HEK293 (cell line): ENCODE data around the gene ARNT2.

Source experiments
- CTCF ChIA-PET: fragments of 350-600 bp; formaldehyde crosslinking; extraction: SDS; loops from one replicate; lab custom pipeline; 2021; ENCODE audit warnings: antibody characterized with exemption; lab: Yijun Ruan, JAX
- POLR2A ChIA-PET: fragments of 300-600 bp; formaldehyde crosslinking; extraction: SDS; loops from one replicate; lab custom pipeline; 2020; ENCODE audit warnings: antibody characterized with exemption, inconsistent platforms; lab: Yijun Ruan, JAX
- H3K27ac ChIP-seq: fragments of 200-500 bp; sonication (Bioruptor generic); 2 replicates; pipeline ENCODE4 v1.5.1; 2014; ENCODE audit warnings: low read depth, low read length, control low read depth, inconsistent platforms; ENCODE audit errors: extremely low read depth
- H3K36me3 ChIP-seq, 2 experiments: fragments of 200-500 bp in 1 of 2; sonication (Bioruptor generic) in 1 of 2; 1 replicate in 1 of 2; 2 replicates in 1 of 2; pipeline ENCODE4 v1.5.1; 2014 to 2017; ENCODE audit warnings: inconsistent platforms in 2 of 2, low read length in 2 of 2; ENCODE audit not compliant: control insufficient read depth in 2 of 2, insufficient read depth in 1 of 2
- H3K4me1 ChIP-seq: fragments of 200-500 bp; sonication (Bioruptor generic); 2 replicates; pipeline ENCODE4 v1.5.1; 2014; ENCODE audit warnings: mild to moderate bottlenecking, low read length, inconsistent platforms; ENCODE audit not compliant: control insufficient read depth, insufficient read depth
- H3K4me3 ChIP-seq: 2 replicates; pipeline ENCODE4 v1.5.1; 2011; ENCODE audit warnings: low read depth, mild to moderate bottlenecking, control low read depth, low read length, moderate library complexity
- H3K9me3 ChIP-seq: fragments of 200-500 bp; sonication (Bioruptor generic); 2 replicates; pipeline ENCODE4 v1.5.1; 2014; ENCODE audit warnings: low read depth, low read length, inconsistent platforms; ENCODE audit not compliant: control insufficient read depth, insufficient read depth
- GLI2 ChIP-seq: fragments of 450-650 bp; formaldehyde crosslinking; IDR thresholded peaks from 2 replicates; pipeline ENCODE4; 2017; ENCODE audit warnings: missing biosample characterization, missing genetic modification characterization, low read depth, borderline replicate concordance
- HOXC10 ChIP-seq: sonication (generic); formaldehyde crosslinking; IDR thresholded peaks from 2 replicates; pipeline ENCODE4 v1.8.1; 2023; ENCODE audit warnings: mild to moderate bottlenecking, missing genetic modification reagents
- KLF10 ChIP-seq: fragments of 450-650 bp; IDR thresholded peaks from 2 replicates; pipeline ENCODE4 v1.5.1; 2018; ENCODE audit warnings: missing biosample characterization, mild to moderate bottlenecking, missing genetic modification characterization
- KLF9 ChIP-seq: fragments of 450-650 bp; formaldehyde crosslinking; IDR thresholded peaks from 2 replicates; pipeline ENCODE4 v1.5.1; 2016; ENCODE audit warnings: missing biosample characterization, missing genetic modification characterization, low read depth
- PRDM10 ChIP-seq: fragments of 450-650 bp; formaldehyde crosslinking; IDR thresholded peaks from 2 replicates; pipeline ENCODE4 v1.5.1; 2016; ENCODE audit warnings: missing biosample characterization, missing genetic modification characterization
- SP2 ChIP-seq: fragments of 450-650 bp; formaldehyde crosslinking; IDR thresholded peaks from 2 replicates; pipeline ENCODE4 v1.5.1; 2016; ENCODE audit warnings: missing biosample characterization, missing genetic modification characterization
- YY1 ChIP-seq: fragments of 450-650 bp; formaldehyde crosslinking; IDR thresholded peaks from 2 replicates; pipeline ENCODE4 v1.5.1; 2018; ENCODE audit warnings: missing biosample characterization, missing genetic modification characterization
- YY2 ChIP-seq: fragments of 450-650 bp; formaldehyde crosslinking; IDR thresholded peaks from 2 replicates; pipeline ENCODE4 v1.5.1; 2016; ENCODE audit warnings: missing biosample characterization, missing genetic modification characterization
- ZBTB6 ChIP-seq: fragments of 450-650 bp; formaldehyde crosslinking; IDR thresholded peaks from 2 replicates; pipeline ENCODE4 v1.5.1; 2017; ENCODE audit warnings: missing biosample characterization, missing genetic modification characterization
- ZNF114 ChIP-seq: fragments of 450-650 bp; formaldehyde crosslinking; IDR thresholded peaks from 2 replicates; pipeline ENCODE4 v1.5.0; 2017; ENCODE audit warnings: missing biosample characterization, missing genetic modification characterization
- ZNF133 ChIP-seq: fragments of 450-650 bp; formaldehyde crosslinking; IDR thresholded peaks from 2 replicates; pipeline ENCODE4 v1.5.1; 2016; ENCODE audit warnings: missing biosample characterization, missing genetic modification characterization
- ZNF174 ChIP-seq: fragments of 450-650 bp; formaldehyde crosslinking; IDR thresholded peaks from 2 replicates; pipeline ENCODE4 v1.5.0; 2017; ENCODE audit warnings: missing biosample characterization, mild to moderate bottlenecking, missing genetic modification characterization
- ZNF175 ChIP-seq: fragments of 450-650 bp; formaldehyde crosslinking; IDR thresholded peaks from 2 replicates; pipeline ENCODE4 v1.5.1; 2016; ENCODE audit warnings: missing biosample characterization, missing genetic modification characterization
- ZNF19 ChIP-seq: fragments of 450-650 bp; formaldehyde crosslinking; IDR thresholded peaks from 2 replicates; pipeline ENCODE4; 2016; ENCODE audit warnings: missing biosample characterization, missing genetic modification characterization, low read depth
- ZNF2 ChIP-seq: fragments of 450-650 bp; formaldehyde crosslinking; IDR thresholded peaks from 2 replicates; pipeline ENCODE4 v1.5.1; 2016; ENCODE audit warnings: missing biosample characterization, missing genetic modification characterization
- ZNF221 ChIP-seq: fragments of 450-650 bp; formaldehyde crosslinking; IDR thresholded peaks from 2 replicates; pipeline ENCODE4 v1.5.1; 2017; ENCODE audit warnings: missing biosample characterization, missing genetic modification characterization, borderline replicate concordance
- ZNF248 ChIP-seq: fragments of 450-650 bp; formaldehyde crosslinking; IDR thresholded peaks from 2 replicates; pipeline ENCODE4 v1.5.1; 2017; ENCODE audit warnings: missing biosample characterization, missing genetic modification characterization
- ZNF335 ChIP-seq: fragments of 450-650 bp; formaldehyde crosslinking; conservative IDR thresholded peaks from 2 replicates; pipeline ENCODE4 v1.5.1; 2016; ENCODE audit warnings: missing biosample characterization, missing genetic modification characterization
- ZNF391 ChIP-seq: fragments of 450-650 bp; formaldehyde crosslinking; IDR thresholded peaks from 2 replicates; pipeline ENCODE4 v1.5.1; 2016; ENCODE audit warnings: low read depth, missing biosample characterization, missing genetic modification characterization, borderline replicate concordance
- ZNF449 ChIP-seq: fragments of 450-650 bp; formaldehyde crosslinking; IDR thresholded peaks from 2 replicates; pipeline ENCODE4 v1.5.1; 2017; ENCODE audit warnings: missing biosample characterization, mild to moderate bottlenecking, missing genetic modification characterization, moderate library complexity
- ZNF501 ChIP-seq: fragments of 450-650 bp; formaldehyde crosslinking; IDR thresholded peaks from 2 replicates; pipeline ENCODE4 v1.5.1; 2016; ENCODE audit warnings: missing biosample characterization, missing genetic modification characterization
- ZNF529 ChIP-seq: fragments of 450-650 bp; formaldehyde crosslinking; IDR thresholded peaks from 2 replicates; pipeline ENCODE4 v1.5.1; 2017; ENCODE audit warnings: missing genetic modification characterization, missing biosample characterization; ENCODE audit not compliant: insufficient replicate concordance
- ZNF558 ChIP-seq: fragments of 450-650 bp; formaldehyde crosslinking; IDR thresholded peaks from 2 replicates; pipeline ENCODE4 v1.5.1; 2016; ENCODE audit warnings: missing biosample characterization, missing genetic modification characterization
- ZNF621 ChIP-seq: fragments of 450-650 bp; formaldehyde crosslinking; IDR thresholded peaks from 2 replicates; pipeline ENCODE4 v1.5.1; 2017; ENCODE audit warnings: missing biosample characterization, missing genetic modification characterization
- ZNF639 ChIP-seq: fragments of 450-650 bp; formaldehyde crosslinking; IDR thresholded peaks from 2 replicates; pipeline ENCODE4 v1.5.1; 2016; ENCODE audit warnings: missing biosample characterization, missing genetic modification characterization
- ZNF677 ChIP-seq: fragments of 450-650 bp; IDR thresholded peaks from 2 replicates; pipeline ENCODE4 v1.5.0; 2018; ENCODE audit warnings: missing biosample characterization, mild to moderate bottlenecking, missing genetic modification characterization, moderate library complexity

ARNT2 gene

GRCh38 chr15:80492409-80492808, 88.2 kb downstream of the ARNT2 start:
- H3K4me3 ChIP-seq, result no peak overlapping the region
- H3K27ac ChIP-seq, result no peak overlapping the region
- POLR2A ChIA-PET, result no interaction called here
- no peaks in the 10 kb centered on the region for H3K9me3 ChIP-seq
- no peaks in the 10 kb centered on the region for H3K4me1 ChIP-seq
- no peaks in the 10 kb centered on the region for H3K36me3 ChIP-seq
- CTCF ChIA-PET, result interaction anchor here (1.0 kb wide), 1 partner anchor 37 kb away, joined by 3 read pairs; no protein-coding TSS in a partner anchor
- TF ChIP-seq ZNF677, result no peak
- no peak for TF ChIP-seq ZNF391 (tag by site-specific recombination)

- no peak for TF ChIP-seq ZNF391 (tag by site-specific recombination)
- no peak for TF ChIP-seq ZBTB6 (tag by site-specific recombination)
- TF ChIP-seq SP2 (tag by site-specific recombination), result no peak
- TF ChIP-seq ZNF2 (tag by site-specific recombination), result no peak
- TF ChIP-seq ZNF449 (tag by site-specific recombination), result no peak
- TF ChIP-seq ZNF621, result no peak
- Histone ChIP-seq H3K9me3 (no peaks in the 10 kb centered on the region), H3K36me3 (no peaks in the 10 kb centered on the region), H3K4me1 (no peaks in the 10 kb centered on the region), H3K27ac (no peak overlapping the region), H3K4me3 (no peak overlapping the region)
- POLR2A ChIA-PET, result no interaction called here
- CTCF ChIA-PET, result interaction anchor here (0.7 to 1.0 kb wide), 2 partner anchors 33 to 38 kb away, joined by 3 to 4 read pairs; no protein-coding TSS in a partner anchor
Observed at GRCh38 chr15:80492874-80493273, 88.7 kb downstream of the ARNT2 start.

GRCh38 chr15:80494351-80494751, 90.2 kb downstream of the ARNT2 start:
- Histone ChIP-seq H3K36me3 (no peaks in the 10 kb centered on the region), H3K9me3 (no peaks in the 10 kb centered on the region), H3K27ac (no peak overlapping the region), H3K4me3 (no peak overlapping the region), H3K4me1 (no peaks in the 10 kb centered on the region)
- TF ChIP-seq PRDM10 (tag by site-specific recombination), result no peak
- TF ChIP-seq ZNF558 (tag by site-specific recombination), result no peak
- no peak for TF ChIP-seq ZNF335
- TF ChIP-seq HOXC10 (CRISPR knock-in tag), result no peak
- TF ChIP-seq ZNF529 (tag by site-specific recombination), result no peak
- TF ChIP-seq ZNF175 (tag by site-specific recombination), result no peak
- TF ChIP-seq KLF10 (tag by site-specific recombination), result no peak
- TF ChIP-seq YY2 (tag by site-specific recombination), result no peak
- TF ChIP-seq ZNF19 (tag by site-specific recombination), result no peak
- TF ChIP-seq ZNF114, result no peak
- no peak for TF ChIP-seq KLF9 (tag by site-specific recombination)
- no peak for TF ChIP-seq ZNF639
- TF ChIP-seq ZNF248 (tag by site-specific recombination), result no peak
- no peak for TF ChIP-seq ZNF133
- TF ChIP-seq ZNF174, result no peak
- no peak for TF ChIP-seq ZNF501 (tag by site-specific recombination)
- no peak for TF ChIP-seq ZNF221 (tag by site-specific recombination)
- no peak for TF ChIP-seq GLI2 (tag by site-specific recombination)
- TF ChIP-seq YY1 (tag by site-specific recombination), result no peak
- ChIA-PET POLR2A (no interaction called here), CTCF (interaction anchor here (1.1 kb wide), 1 partner anchor 282 kb away, joined by 3 read pairs; no protein-coding TSS in a partner anchor)
